Activated CD4-positive, alpha-beta T cell treated with anti-CD3 and anti-CD28 coated beads for 48 hours (primary cell): ENCODE data around the gene POU6F2.
A peak's percentile ranks its signal among the peaks of the same experiment; 100 is the strongest.
"Not testable (repeated sequence)": the region's sequence is repeated elsewhere in the genome, so short reads cannot be mapped to it uniquely, and the experiment has no call there.

Source experiments
- DNase-seq: peaks from one replicate; pipeline ENCODE4 v3.0.0-alpha.2; 2020

The POU6F2 gene, protein sequence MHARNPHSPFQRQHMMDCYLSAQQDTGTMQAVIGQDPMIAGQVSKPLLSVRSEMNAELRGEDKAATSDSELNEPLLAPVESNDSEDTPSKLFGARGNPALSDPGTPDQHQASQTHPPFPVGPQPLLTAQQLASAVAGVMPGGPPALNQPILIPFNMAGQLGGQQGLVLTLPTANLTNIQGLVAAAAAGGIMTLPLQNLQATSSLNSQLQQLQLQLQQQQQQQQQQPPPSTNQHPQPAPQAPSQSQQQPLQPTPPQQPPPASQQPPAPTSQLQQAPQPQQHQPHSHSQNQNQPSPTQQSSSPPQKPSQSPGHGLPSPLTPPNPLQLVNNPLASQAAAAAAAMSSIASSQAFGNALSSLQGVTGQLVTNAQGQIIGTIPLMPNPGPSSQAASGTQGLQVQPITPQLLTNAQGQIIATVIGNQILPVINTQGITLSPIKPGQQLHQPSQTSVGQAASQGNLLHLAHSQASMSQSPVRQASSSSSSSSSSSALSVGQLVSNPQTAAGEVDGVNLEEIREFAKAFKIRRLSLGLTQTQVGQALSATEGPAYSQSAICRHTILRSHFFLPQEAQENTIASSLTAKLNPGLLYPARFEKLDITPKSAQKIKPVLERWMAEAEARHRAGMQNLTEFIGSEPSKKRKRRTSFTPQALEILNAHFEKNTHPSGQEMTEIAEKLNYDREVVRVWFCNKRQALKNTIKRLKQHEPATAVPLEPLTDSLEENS

DNA sequence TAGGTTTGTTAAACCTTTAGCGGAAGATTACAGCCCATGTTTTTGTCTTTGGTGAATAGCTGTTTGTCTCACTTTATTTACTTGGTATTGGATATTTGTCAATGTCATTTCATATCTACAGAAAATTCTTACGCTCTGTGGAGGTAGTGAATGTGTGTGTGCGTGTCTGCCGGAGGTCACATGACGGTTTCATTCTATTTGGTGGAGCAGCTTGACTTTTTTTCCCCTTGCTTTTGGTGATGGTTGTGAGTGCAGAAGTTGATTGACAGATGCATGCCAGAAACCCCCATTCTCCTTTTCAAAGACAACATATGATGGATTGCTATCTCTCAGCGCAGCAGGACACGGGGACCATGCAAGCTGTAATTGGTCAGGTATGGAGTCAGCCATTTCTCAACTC, at the start of gene POU6F2:
Gene POU6F2 (plus strand): TSS at position 225 of the 400 bp plus-strand sequence. CDS start 45 bp downstream, at position 270.
- DNase-seq = no peak

DNA sequence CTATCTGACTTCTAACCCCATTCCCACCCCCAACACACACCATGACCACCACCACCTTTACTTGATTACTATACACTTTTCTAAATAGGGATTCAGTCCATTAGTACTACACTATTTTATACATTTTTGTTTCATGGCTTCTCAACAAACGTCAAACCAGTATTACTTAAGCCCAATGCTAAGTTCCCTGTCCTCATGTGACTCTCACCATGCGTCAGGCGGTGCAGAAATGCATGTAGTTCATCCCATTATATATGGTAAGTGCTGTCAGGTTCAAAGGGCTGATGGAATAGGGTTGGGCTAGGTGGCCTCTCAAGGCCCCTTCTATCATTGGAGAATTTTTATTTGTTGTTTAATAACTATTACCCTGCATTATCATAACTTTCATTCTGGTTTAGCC, 49.2 kb upstream of the POU6F2 start:
- no peak for DNase-seq

DNA sequence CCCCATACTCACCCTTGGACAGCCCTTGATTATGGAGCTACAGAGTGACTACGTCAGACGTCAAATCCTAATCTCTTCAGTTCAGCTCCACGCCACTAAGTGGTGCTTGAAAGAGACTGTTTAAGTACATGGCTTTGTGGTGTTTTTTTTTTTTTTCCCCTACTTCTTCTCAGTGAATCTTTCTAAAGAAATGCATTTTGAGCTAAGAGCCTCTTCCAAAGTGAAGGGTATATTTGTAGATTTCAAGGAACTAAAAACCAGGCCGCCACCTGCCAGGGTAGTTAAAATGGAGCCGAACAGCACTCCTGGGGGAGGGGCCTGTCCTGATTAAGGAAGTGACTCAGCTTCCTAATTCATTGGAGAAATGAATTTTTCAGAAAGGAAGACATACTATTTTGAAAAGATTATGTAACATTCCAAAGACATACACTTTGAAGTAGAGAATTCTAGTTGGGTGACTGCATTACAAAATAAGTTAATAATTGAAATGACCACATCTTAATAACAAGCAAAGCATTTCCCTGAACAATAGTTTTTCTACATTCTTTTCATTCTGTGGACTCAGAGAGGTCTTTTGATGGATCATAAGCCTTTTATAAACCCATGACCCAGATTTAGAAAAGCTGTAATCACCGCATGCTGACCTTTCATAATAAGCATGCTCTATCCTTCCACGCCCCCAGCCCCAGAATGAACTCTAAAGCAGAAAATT, 48.1 kb upstream of the POU6F2 start:
- no peak for DNase-seq

- DNase-seq = peak; percentile 70
Observed at GRCh38 chr7:38932509-38933168, 45.1 kb upstream of the POU6F2 start.

DNA sequence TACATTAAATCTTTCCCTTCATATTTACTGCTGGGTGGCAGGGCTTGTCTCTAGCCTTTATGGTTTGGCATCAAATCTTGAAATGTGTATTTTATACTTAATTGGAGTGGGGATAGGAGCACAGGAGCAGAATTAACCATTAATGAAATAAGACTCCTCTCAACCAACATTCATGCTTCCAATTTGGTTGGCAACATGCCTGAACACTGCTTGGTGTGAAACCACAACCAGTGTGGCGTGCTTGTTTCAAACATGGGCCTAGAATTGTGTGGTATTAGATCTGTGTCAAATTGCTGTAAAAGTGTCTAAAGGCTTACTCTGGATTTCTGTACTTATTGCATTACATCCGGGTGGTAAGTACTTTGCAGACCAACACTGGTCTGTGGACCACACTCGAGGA, 43.7 kb upstream of the POU6F2 start:
- DNase-seq = no peak

DNA sequence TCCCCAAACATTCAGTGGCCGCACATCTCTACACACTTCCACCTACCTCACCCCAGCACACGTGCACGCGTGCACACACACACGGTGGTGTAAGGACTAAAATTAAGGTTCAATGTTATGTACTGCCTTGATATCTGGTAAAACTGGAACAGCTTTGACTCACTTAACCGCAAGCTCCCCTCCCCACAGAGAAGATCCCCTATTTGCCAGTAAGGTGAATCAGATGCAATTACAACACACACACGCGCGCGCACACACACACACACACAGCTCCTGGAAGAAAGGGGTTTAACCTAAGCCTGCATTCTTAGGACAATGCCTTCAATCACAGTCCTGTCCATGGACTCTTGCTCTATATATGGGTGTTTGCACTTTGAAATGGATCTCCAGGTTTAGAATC, 43.2 kb upstream of the POU6F2 start:
- DNase-seq = no peak

DNA sequence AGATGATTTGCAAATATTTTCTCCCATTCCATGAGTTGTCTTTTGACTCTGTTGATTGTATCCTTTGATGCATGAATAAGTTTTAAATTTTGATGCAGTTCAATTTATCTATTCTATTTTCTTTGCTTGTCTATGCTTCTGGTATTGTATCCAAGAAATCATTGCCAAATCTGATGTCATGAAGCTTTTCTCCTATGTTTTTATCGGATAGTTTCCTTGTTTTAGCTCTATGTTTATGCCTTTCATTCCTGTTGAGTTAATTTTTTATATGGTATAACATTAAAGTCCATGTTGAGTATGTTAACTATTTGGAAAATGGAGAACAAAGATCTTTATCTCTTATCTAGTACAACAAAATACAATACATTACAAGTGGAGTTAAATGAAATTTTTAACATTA, 41.1 kb upstream of the POU6F2 start:
- DNase-seq = no peak

GRCh38 chr7:38938001-38938485, 39.7 kb upstream of the POU6F2 start:
- no peak for DNase-seq

DNA sequence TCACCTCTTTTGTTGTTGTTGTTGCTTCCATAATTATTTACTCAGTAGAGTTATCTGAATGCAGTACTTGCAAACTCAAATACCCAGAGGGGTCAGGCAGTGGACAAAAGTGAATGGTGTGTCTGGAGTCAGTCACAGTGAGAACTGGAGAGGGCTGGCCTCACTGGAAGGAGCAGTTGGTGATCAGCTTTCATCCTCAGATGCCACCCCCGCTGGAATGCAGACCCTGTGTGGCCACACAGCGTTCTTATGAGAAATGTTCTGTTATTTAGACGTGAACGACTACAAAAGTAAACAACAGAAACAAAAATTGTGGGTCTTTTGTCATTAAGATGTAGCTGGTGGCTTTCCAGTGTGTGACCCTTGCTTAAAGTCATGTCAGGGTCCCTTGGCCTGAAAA, 39.1 kb upstream of the POU6F2 start:
- DNase-seq = no peak

DNA sequence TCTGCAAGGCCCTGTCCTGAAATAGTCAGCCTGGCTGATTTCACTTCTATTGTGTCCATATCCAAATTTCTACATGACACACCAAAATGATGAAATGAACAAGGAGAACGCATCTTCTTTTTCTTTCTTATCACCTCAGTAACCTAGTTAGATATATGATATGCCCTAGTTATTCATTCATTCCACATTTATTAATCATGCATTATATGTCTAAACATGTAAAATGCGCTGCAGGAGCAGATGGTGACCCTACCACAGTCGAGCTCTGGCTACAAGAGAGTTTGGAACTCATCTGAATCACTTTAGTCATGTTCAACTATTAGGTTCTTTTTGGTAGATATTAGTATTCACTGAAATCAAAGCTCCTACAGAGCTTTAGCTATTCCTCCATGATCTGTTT, 36.9 kb upstream of the POU6F2 start:
- no peak for DNase-seq

GRCh38 chr7:38942431-38943051, 35.2 kb upstream of the POU6F2 start:
- no peak for DNase-seq

GRCh38 chr7:38947541-38947940, 30.2 kb upstream of the POU6F2 start:
- not testable (repeated sequence) for DNase-seq

- no peak for DNase-seq
Observed at GRCh38 chr7:38950309-38950708, 27.4 kb upstream of the POU6F2 start.

DNA sequence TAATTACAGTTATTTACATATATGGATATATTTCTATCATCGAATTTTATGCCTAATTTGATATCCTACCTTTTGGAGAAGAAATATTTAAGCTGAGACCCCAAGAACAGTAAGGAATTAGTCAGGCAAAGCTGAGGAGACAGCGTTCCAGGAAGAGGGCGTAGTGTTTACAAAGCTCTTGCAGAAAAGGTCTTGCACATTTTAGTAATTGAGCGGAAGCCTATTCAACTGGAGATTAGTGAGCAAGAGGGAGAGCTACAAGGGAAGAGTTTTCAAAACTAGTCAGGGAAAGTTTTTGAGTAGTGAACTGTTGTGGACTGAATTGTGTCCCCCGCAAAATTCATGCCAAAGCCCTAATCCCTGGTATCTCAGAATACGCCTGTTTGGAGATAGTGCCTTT, 26.5 kb upstream of the POU6F2 start:
- DNase-seq = no peak

DNA sequence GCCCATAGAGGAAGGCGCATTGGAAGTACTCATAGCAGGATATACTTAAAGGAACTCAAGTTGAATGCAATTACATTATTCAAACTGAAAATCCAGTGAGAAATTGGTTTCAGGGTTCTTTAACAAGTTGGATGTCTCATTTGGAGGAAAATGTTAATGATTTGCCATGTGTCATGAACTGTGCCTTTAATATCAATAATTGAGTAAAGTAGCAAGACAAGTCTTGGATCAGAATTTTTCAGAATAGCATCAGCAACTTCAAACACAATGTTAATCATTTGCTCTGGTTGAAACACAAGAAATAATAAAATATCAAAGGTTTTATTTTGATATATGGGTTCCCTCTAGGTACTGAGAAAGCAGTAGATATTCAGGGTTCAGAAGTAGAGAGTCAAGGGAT, 24.5 kb upstream of the POU6F2 start:
- DNase-seq = no peak

DNA sequence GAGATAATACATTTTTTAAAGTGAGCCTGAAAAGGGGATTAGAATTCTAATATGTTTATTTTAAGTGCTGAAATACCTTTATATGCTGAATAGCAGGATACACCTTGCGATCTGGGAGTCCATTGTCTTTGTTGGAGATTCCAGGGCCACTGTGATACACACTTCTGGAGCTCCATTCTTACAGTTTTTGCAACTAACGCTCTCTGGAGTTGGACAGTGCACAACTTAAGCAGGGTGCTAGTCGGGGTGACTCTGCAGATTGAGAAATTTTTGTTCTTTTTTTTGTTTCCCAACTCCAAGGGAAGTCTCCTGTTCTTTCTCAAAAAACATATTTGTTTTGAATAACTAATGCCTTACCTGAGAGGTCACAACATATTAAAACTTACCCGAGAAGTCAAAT, 23.7 kb upstream of the POU6F2 start:
- DNase-seq = no peak

DNA sequence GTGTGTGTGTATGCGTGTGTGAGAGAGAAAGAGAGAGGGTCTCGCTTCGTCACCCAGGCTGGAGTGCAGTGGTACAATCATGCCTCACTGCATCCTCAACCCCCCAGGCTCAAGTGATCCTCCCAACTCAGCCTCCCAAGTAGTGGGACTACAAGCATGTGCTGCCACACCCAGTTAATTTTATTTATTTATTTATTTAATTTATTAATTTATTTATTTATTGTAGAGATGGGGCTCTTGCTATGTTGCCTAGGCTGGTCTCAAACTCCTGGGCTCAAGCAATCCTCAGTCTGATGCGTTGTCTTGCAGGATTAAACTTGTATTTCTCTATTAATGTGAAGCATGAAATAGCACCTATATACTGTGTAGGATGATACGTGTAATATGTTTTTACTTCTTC, 21.8 kb upstream of the POU6F2 start:
- DNase-seq = no peak

GRCh38 chr7:38962028-38962427, 15.7 kb upstream of the POU6F2 start:
- DNase-seq = no peak

GRCh38 chr7:38964921-38965320, 12.8 kb upstream of the POU6F2 start:
- no peak for DNase-seq

GRCh38 chr7:38973760-38974159, 3.9 kb upstream of the POU6F2 start:
- DNase-seq = no peak

- DNase-seq = no peak
Observed at GRCh38 chr7:38975944-38976392, 1.7 kb upstream of the POU6F2 start.

DNA sequence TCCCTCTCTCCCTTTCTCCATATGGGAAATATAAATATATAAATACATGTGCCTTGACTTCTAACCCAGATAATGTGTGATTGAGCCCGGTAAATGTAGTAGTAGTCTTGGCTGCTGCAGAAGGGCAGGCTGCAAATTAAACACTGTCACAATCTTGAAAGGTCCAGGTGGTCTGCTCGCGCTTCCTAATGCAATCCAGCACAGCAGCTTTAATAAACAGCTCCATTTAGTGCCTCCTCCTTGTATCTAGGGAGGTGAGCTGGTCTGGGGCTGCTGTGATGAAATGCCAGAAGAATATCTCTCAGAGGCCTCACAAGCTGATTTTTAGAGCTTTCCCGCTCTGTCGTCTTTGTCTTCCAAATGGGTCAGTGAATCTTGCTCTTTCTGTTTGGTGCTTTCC, 782 bp downstream of the POU6F2 start:
- DNase-seq = no peak

GRCh38 chr7:38992203-38992602, 14.5 kb downstream of the POU6F2 start:
- no peak for DNase-seq
